Cortex of kidney (tissue), 1 donor: ENCODE measurements around the gene TMEM109.

ENCODE experiments used
- DNase-seq: peaks from one replicate; lab custom pipeline; 2025; lab: John Stamatoyannopoulos, UW

The TMEM109 gene

DNA sequence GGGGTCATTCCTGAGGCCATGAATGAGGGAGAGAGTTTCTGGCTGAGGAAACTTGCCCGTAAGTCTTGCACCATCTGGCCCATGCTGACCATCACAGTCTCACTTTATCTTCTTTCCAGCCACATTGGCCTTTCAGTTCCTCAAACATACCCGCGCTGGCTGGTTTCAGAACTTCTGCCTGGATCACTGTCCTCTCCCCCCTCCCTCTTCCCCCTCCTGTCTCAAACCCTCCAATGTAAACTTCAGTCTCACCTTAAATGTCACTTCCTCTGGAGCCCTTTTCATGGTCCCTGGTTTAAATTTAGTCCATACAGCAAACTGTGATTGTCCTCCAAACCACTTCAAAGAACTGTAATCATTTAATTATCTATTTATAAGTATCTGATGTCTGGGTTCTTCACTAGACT, 3.7 kb upstream of the TMEM109 start:
- DNase-seq: no peak

DNA sequence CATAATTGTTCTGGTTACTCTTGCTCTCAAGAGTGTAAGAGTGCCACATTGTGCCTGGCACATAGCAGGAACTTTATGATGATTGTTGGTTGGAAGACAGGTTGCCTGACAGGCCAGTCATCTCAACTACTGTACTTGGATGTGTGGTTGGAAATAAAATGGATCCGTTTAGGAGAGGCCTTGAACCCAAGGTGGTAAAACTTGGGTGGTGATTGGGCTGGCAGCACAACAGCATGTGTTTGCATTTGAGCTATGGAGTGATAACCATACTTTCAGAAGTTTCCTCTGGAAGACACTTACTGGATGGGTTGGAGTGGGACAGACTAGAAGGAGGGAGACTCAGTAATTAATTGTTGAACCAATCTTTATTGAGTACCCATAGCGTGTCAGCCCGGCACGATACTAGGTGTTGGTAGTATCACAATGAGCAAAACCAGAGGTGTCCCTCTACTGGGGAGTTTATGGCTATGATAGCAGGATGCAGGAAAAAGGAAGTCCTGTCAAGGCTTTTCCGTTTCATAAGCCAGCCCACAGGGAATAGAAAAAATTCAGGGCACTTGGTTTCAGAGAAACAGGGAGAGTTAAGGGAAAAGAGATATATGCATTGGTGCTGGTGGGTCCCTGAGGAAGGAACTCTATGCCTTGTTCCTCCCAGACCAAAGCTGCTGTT, 3.1 kb upstream of the TMEM109 start:
- no peak for DNase-seq

DNA sequence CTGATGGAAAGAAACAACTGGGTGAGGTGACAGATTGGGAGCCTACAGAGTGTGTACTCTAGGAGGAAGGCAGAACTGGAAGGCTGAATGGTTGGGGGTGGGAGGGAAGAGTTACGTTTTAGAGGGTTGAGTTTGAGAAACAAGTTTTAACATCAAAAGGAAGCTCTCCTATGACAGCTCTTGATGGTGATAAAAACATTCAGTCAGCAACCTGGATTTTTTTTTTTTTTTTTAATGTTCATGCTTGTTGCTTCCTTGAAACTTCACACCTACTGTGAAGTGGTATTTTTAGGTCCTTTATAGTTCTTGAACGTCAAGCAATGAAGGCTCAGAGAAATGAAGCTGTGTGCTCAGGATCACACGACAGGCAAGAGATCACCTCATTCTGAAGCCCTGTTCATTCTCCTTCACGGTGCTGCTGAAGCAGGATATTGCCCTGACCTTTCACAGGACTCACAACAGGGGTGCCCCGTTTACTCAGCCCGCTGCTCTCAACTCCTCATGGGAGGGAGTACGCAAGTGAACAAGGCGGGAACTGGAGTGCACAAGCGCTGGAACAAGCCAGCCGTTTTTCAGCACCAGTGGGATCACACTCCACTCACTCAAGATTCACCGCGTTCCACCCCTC, 1.6 kb upstream of the TMEM109 start:
- DNase-seq: no peak

DNA sequence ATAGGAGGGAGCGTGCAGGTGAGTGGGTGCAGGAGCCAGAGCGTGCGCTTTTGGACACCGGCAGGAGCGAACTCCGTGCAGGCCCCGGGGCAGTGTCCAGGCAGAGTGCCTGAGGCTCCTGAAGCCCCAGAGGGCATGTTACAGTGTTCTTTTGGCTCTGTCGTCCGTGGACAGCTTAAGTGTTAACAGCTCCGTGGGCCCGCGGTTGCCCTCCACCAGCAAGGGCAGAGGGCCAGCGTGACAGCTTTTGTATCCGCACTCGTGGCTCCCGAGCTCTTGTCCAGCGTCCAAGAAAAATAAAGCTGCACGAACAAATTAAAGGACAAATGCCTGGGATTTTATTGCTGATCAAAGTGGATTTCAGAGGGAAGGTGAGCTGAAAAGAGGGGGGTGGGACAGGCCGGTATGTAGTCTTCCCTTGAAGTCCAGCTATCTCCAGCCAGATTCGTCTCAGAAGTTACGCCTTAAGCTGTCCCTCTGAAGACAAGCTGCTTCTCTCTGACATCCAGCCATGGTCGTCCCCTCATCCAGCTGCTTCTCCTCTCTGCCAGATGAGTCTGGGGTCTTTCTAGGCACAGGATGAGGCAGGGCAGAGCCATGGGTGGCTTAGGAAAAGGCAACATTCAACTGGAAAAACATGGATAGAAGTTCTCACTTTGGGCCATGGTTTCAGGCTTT, 968 bp upstream of the TMEM109 start:
- DNase-seq: no peak

GRCh38 chr11:60914633-60915247, 782 bp downstream of the TMEM109 start:
- no peak for DNase-seq

GRCh38 chr11:60915248-60915914, 1.4 kb downstream of the TMEM109 start:
- no peak for DNase-seq

DNA sequence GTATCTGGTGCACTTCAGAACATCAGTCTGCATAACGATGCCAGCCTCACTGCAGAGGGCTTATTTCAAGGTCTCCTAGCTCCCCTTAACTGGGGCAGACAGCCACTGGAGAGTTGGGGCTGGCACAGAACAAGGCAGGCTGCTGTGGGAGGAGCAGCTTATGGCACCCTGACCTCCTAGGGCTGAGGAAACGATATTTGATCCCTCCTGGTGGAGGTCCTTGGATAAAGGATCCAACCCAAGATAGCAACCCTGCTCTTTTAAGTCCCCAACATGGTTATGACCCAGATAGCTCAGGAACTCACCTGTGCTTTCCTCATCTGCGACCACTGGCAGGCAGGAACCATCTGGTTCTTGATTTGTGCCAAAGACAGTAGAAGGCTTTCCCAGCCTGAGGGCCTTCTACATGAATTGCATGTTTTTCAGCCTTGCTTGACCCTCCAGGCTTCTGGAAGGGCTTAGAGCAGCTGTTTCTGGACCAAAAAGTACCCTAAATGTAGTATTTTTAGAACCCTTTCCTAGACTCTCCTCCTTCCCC, 2.8 kb downstream of the TMEM109 start:
- no peak for DNase-seq

DNA sequence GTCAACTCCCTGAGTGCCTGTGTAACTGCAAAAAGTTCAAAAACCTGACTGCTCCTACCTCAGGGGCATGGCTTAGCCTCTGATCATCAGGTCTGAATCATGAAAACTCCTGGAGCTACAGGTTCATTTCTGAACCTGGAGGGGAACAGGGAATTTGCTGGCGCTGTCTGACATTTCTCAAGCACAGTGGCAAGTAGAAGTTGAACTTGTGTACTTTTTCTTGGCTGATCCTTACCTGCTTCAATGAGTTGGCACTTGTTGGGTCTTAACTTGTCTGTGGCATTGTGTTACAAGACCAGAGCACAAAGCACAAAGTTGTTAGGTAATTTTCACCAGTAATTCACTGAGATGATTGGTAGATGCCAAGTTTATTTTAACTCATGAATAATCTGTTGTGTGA, 3.3 kb downstream of the TMEM109 start:
- DNase-seq: no peak

- DNase-seq: no peak
These were observed 4.4 kb downstream of the TMEM109 start for GRCh38 chr11:60918251-60918938.

GRCh38 chr11:60918939-60919265, 4.9 kb downstream of the TMEM109 start:
- no peak for DNase-seq

- no peak for DNase-seq
These were observed 5.4 kb downstream of the TMEM109 start for GRCh38 chr11:60919320-60919719.

DNA sequence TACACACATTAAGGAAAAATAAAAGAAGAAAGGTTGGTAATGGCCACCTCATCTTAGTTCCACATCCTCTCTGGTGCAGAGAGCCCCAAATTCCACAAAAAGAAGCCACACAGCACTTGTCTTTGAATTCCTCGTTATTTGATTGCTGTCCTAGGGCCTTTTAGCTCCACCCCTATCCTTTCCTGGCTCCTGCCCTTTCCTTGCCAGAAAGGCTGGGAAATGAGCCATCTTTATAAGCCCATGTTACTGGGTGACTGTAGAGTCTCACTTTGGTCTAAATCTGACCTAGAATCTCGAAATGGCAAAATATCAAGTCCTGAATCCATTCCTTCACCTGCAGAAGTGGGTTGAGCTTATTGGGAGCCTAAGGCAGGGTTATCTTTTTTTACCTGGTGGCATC, 6.0 kb downstream of the TMEM109 start:
- no peak for DNase-seq

GRCh38 chr11:60921259-60921658, 7.3 kb downstream of the TMEM109 start:
- DNase-seq: no peak

DNA sequence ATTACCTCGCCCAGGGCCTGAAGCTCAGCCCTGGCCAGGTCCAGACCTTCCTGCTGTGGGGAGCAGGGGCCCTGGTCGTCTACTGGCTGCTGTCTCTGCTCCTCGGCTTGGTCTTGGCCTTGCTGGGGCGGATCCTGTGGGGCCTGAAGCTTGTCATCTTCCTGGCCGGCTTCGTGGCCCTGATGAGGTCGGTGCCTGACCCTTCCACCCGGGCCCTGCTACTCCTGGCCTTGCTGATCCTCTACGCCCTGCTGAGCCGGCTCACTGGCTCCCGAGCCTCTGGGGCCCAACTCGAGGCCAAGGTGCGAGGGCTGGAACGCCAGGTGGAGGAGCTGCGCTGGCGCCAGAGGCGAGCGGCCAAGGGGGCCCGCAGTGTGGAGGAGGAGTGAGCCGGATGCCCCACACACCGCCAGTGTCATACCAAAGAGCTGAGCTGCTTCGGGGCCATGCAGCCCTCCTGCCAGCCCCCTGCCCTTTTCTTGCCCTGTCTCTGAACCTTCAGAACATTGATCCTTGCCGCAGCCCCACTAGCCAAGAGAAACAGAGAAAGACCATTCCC, 7.9 kb downstream of the TMEM109 start:
- no peak for DNase-seq

- DNase-seq: no peak
These were observed 8.9 kb downstream of the TMEM109 start for GRCh38 chr11:60922906-60923305.

DNA sequence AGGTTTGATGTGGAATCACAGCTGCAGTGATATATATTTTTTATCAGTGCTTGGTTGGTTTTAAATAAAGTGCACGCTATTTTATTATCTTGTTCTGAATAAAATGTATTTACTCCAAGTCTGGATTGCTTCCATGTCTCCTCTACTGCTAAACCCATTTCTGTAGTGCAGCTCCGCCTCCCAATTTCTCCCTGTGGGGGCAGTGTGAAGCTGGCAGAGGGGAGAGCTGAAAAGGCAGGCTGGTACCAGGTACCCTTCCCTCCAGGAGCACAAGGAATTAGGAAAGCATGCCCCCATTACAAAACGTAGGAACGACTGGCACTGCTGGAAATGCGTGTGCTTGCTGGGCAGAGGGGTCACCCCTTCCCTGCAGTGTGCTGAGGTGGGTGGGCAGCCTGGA, 9.4 kb downstream of the TMEM109 start:
- no peak for DNase-seq

DNA sequence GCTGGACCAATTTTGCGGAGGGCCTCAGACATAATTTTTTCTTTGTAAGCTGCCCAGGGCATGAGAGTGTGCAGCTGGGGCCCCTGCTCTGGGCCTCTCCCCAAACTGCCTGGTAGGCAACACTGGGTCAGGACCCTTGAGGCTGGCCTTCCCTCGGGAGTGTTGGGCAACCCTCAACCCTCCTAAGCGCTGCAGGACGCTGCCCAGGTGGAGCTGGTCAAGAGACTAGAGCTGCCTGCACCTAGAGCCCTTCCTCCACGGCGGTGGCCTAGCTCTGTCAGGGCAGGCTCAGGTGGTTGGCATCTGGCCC, 9.8 kb downstream of the TMEM109 start:
- DNase-seq: no peak

GRCh38 chr11:60924110-60924905, 10.3 kb downstream of the TMEM109 start, which contains the start of gene TMEM132A:
TMEM132A (plus strand) TSS chr11:60924460; CDS start chr11:60924634, 174 bp downstream.
- no peak for DNase-seq

DNA sequence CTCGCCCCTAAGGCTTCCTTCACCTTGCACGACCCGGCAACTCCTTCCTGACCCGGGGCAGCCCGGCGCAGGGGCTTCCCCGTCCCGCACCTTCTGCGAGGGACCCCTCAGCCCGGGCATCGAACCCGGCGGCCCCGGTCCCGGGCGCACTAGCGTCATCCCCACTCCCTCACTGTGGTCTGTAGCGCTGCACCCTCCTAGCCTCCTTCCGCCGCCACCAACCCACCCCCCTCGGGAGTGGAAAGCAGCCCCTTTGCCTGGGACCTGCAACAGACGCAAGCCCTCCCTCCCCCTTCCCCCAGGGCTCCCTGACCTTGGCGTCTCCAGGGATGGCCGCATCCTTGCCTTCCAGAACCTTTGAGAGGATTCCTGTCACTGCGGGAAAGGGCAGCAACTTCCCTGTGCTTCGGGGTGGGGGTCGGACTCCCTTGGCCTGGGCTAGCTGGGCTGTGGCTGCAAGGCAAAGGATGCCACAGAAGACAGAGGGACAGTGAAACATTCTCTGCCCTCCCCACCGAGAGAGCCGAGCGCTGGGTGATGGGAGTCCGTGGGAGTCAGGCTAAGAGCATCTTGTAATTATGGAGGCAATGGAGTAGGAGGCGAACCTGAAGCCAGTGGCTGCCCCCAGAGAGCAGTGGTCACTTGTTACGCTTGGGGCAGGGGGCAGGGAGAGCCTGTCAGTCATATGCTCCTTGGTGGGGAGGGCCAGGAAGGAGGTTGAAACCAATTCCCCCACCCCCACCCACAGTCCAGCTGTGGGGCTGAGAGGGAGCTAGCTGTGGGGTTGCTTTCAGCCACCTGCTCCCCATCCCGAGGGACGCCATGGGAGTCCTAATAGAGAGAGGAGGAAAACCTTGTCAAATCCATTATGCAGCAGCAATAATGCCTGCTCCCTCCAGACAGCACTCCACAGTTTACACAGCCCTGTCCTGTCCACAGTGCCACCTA, 11.2 kb downstream of the TMEM109 start:
- DNase-seq: no peak
